GM19193 (cell line): ENCODE data around the gene SLC22A4.

ENCODE experiments used
- POLR2A ChIP-seq: IDR thresholded peaks from 4 replicates; pipeline ENCODE4 v1.6.1; 2011; ENCODE audit not compliant: insufficient read depth, insufficient read length; ENCODE audit errors: extremely low read depth

Gene SLC22A4

DNA sequence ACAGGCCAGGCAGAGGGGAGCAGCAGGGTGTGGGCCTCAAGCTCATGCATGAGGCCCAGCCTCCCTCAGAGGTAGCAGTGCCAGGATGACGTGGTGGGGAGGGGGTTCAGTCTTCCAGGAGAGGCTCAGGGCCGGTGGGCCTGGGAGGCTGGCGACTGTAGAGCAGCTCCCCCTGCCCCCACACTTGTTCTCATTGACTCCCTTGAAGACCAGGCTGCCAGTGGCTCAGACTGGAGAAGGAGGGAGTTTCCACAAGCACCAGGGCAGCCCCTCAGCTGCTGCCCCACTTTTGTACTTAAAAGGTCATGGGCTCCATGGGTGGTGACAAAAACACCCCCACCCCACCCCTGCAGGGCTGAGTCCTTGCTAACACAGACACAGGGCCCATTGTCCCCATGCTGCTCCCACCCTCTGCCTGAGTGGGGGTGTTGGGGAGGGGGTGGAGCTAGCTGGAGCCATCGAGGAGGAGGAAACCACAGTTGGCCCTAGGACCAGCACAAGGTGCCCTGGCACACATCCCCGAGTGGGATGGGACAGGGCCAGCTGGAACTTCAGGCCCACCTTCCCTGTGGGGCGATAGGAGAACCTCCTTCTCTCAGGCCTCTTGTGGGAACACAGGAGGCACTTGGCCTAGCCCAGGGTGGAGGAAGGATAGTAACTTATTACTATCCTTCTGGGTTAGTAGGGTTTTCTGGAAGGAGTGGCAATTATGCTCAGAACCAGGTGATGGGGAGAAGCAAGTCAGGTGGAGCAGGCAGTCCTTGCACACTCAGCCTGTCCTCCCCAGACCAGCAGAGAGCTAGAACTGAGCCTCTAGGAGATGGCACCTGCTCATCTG is 26.0 kb upstream of the SLC22A4 start:
- no peak for TF ChIP-seq POLR2A

GRCh38 chr5:132268769-132269551 is 25.2 kb upstream of the SLC22A4 start:
- no peak for TF ChIP-seq POLR2A

- no peak for TF ChIP-seq POLR2A
These were observed 24.4 kb upstream of the SLC22A4 start for GRCh38 chr5:132269635-132270334.

DNA sequence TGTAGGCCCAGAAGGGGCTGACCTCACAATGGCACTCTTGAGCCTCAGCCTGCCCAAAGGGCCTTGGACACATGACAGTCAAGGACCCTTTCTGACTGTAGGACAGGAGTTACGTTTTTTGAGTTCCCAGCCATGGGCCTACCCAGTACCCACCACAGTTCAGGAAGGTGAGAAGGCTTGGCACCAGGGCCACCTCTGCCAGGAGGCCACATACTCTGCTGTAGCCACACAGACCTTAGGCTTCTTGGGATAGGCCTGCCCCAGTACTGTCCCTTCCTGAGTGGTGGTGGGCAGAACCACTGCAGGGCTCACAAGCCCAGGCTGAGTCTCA is 23.9 kb upstream of the SLC22A4 start:
- no peak for TF ChIP-seq POLR2A

- TF ChIP-seq POLR2A: no peak
These were observed 23.5 kb upstream of the SLC22A4 start for GRCh38 chr5:132270706-132271105.

DNA sequence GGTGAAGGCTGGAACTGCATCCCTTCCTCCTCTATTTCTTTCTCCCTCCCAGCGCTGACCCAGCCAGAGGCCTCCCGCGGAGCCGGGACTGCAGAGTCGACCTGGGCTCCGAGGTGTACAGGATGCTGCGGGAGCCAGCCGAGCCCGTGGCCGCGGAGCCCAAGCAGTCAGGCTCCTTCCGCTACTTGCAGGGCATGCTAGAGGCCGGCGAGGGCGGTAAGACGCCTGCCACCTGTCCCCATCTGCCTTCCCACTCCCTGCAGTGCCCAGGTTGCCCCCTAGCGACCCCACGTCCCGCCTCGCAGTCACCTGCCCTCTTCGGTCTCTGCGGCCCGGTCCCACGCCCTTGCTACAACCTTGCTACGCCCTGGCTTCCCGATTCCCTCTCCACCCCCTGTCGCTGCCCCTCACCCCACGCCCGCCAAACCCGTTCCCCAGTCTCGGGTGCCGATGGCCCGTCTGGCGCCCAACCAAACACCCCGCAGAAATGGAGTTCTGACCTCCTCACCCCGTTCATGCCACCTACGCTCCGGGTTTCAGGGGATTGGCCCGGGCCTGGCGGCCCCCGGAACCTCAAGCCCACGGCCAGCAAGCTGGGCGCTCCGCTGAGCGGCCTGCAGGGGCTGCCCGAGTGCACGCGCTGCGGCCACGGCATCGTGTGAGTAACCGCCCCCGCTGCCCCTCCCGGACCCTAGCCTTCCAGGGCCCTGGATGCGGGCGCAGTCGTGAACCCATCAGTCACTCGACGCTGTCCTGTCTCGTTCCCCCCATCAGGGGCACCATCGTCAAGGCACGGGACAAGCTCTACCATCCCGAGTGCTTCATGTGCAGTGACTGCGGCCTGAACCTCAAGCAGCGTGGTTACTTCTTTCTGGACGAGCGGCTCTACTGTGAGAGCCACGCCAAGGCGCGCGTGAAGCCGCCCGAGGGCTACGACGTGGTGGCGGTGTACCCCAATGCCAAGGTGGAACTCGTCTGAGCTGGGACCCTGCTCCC is 22.6 kb upstream of the SLC22A4 start:
- TF ChIP-seq POLR2A: no peak

GRCh38 chr5:132272311-132273210 is 21.6 kb upstream of the SLC22A4 start:
- TF ChIP-seq POLR2A: no peak

DNA sequence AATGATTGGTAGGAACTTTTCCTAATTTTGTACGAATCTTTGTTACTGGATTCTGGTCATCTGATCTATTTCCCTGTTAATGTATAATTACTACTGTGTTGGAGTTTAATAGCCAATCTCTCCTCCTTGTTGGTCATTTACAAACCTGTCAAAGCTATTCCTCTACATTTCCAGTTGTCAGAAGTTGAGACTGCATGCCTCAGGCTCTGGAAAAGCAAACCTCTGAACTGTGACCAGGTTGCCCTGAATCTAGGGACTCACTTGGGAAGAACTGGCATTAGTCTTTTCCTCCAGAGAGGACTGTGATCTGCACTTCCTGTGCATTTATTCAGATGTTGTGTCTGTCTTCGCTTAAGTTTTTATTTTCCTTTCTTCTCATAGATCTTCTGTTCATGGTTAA is 20.6 kb upstream of the SLC22A4 start:
- TF ChIP-seq POLR2A: no peak

GRCh38 chr5:132274050-132274792 is 20.0 kb upstream of the SLC22A4 start:
- TF ChIP-seq POLR2A: no peak

DNA sequence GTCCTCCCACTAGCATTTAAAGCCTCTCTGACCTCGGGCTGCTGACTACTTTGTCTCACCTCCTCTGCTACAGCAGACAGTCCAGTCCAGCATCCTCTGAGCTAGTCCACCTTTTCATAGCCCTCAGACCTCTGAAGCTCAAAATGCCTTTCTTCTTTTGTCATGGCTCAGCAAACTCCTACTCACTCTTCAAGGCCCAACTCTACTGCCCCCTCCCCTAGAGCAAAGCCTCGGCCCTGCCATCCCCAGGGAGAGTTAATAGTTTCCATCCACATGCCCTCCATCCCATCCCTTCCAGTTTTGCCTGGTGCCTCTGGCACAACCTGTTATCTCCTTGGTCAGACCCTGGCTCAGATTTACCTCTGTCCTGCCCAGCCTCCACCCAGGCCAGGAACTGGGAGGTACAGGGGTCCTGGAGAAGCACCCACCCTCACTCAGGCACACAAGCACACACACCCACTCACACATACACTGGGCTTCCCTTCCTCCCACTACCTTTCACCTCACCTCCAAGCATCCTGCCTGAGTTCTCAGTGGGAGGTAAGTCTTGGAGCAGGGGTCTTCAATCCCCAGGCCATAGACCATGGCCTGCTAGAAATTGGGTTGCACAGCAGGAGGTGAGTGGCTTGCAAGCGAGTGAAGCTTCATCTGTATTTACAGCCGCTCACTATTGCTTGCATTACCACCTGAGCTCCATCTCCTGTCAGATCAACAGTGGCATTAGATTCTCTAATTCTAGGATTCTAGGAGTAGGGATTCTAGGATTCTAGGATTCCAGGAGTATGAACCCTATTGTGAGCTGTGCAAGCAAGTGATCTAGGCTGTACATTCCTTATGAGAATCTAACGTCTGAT is 18.6 kb upstream of the SLC22A4 start:
- TF ChIP-seq POLR2A: no peak

DNA sequence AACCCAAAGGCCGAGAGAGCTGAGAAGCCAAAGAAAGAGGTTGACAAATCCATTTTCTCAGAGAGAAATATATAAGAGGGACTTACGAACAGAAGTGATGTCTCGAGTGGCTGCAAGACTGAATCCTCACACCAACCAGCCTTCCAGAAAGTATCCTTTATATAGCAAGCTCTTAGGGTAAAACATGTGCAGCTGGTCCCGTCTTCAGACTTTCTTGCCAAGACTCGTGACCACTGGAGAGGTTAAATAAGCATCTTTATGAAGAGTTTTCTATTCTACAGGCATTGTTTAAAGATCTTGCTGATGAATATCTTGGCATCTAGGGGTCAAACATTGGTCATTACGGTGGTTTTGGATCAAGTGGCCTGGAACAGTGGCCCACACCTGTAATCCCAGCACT is 16.9 kb upstream of the SLC22A4 start:
- TF ChIP-seq POLR2A: no peak
